ENCODE measurements around the gene ATG4D.

ATG4D gene

DNA sequence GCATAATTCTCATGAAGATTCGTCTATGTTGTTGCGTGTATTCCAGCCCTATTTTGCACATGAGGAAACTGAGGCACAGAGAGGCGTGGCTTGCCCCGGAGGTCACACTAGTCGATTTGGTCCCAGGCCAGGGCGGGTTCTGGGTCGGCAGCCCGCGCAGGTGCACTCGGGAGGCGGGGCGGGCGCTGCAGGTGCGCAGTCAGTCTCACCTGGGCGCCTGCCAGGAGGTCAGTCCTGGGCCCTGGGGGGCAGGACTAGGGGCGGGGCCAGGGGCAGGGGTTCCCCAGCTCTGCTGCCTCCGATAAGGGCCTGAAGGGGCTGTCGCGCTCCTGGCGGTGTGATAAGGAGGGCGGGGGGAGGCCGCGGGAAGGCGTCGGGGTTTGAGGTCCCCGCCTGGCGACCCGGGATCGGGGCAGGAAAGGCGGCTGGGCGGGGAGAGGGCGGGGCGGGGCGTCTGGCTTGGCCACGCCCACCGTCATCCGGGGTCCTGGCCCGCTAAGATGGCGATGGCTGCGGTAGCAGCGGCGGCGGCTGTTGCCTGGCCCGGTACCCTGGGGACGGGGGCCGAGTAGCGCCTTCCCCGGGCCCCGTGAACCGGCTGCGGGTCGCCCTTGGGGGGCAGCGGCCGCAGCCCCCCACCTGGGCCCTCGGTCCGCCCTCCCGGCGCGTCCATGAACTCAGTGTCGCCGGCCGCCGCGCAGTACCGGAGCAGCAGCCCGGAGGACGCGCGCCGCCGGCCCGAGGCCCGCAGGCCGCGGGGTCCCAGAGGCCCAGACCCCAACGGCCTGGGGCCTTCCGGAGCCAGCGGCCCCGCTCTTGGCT is at the start of gene ATG4D:
Gene ATG4D, plus strand, starts transcription at position 485 of the 822 bp plus-strand sequence. Its CDS starts 187 bp downstream, at position 672.
- DNase-seq = peak; percentile 90

GRCh38 chr19:10497371-10497770 is 46.3 kb upstream of the ATG4D start:
- no peak for DNase-seq

DNA sequence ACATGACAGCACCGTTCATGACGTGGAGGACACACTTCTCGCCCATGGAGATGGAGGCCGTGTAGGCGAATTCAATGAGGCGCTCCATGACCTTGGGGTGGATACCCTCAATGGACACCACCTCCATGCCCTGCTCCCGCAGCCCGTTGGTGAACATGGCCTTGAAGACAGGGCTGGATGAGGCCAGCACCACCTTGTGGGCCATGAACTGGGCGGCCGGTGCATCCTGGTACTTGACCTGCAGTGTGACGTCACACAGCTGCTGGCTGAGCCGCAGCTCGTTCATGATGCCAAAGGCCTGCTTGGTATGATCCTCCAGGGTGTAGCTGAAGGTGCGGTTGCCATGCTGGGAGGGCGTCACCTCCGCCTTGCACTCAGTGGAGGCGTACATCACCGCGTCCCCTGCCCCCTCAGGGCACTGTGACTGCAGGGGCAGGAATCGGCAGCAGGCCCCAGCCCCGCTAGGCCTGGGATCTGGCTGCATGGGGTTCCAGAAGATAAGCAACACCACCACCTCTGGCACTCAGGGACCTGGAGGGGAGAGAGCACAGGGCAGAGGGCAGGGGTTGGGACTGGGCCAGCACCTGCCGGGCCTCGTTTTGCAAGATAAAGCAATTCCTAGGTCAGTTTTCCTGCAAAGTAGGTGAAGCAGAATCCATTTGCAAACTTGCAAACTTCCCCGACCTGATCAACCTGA is 44.0 kb upstream of the ATG4D start:
- no peak for DNase-seq

DNA sequence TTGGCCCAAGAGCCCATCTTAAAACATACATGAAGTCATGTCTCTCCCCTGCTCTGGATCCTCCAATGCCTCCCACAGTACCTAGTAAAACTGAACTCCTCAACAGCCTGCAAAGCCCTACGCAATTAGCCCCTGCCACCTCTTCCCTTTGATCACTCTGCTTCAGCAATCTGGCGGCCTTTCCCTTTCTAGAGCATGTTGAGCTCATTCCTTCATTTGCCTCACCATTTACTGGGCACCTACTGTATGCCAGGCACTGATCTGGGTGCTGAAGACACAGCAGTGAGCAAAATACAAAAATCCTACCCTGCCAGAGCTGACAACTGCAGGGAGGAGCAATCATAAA is 43.5 kb upstream of the ATG4D start:
- DNase-seq = no peak

- peak; percentile 79 for DNase-seq
Observed at GRCh38 chr19:10501971-10502523, 41.7 kb upstream of the ATG4D start.

DNA sequence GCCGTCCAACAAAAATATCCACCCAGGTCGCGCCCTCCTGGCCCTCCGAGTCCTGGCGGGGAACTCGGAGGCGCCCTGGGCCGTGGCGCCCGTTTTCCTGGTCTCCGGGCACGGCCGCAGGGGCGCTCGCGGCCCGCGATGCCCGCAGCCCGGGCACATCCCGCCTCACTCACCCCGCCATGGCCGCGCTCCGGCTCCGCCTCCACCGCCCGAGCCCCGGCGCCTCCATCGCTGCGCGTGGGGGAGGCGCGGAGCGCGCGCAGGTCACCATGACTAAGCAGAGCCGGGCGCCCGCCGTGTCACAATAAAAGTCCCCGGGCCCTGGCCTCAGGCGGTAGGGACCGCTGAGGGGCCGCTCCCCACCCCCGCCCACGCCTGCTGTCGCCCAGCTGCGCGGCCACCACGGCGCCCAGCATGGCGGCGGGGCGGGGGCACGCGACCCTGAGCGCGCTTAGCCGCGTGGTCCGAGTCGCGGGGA is 41.1 kb upstream of the ATG4D start:
- peak; percentile 96 for DNase-seq

- peak; percentile 64 for DNase-seq
Observed at GRCh38 chr19:10503002-10503789, 40.5 kb upstream of the ATG4D start, which contains the start of gene KEAP1. TSS of gene KEAP1 (minus strand) at chr19:10503356. CDS start at chr19:10500033, 3,323 bp downstream.

DNA sequence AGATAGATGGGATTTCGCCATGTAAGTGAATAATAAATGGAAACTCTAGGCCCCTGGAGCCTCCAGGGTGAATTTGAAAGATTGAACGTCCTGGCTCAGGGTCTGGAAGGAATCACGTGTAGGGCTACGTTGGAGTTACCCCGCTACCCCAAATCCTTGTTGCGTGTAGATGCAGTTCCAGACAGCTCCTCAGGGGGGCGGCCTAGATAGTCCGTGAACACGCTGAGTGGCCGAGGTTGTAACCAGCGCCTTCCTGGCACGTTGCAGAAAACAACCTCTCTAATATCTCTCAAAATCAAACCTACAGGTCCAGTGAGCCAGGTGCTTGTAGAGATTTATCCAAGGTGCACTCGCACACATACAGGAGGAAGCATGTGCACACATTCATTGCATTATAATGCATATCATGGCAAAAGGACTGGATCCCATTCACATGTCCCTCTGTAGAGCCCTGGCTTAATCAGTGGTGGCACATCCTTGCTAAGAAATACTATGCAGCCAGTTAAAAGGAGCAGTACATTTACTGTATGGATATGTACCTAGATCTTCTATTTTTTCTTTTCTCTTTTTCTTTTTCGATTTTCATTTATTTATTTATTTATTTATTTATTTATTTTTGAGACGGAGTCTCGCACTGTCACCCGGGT is 38.0 kb upstream of the ATG4D start:
- peak; percentile 70 for DNase-seq

GRCh38 chr19:10508036-10508435 is 35.7 kb upstream of the ATG4D start:
- DNase-seq = no peak

- DNase-seq = no peak
Observed at GRCh38 chr19:10508707-10509106, 35.0 kb upstream of the ATG4D start.

DNA sequence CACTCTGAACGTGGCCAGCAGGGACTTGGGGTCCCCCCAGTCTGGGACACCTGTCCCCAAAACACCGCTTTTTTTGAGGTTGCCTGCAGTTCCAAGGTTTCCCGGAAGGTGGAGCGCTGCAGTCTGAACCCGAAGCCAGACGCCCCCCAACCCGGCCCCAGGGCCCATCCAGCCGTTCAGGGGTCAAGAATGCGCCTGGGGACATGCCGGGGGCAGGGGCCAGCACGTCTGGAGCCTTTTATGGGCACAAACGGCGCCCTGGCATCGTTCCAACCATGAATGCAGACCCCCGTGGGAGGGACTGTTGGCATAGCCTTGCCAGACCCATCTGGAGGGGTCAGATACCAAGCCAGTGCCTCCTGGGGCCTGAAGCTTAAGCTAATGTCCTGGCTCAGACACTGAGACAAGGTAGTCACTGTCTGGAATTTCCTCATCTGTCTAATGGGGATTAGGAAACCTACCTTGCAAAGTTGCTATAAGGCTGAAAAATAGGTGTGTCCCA is 33.4 kb upstream of the ATG4D start:
- DNase-seq = peak; percentile 40

DNA sequence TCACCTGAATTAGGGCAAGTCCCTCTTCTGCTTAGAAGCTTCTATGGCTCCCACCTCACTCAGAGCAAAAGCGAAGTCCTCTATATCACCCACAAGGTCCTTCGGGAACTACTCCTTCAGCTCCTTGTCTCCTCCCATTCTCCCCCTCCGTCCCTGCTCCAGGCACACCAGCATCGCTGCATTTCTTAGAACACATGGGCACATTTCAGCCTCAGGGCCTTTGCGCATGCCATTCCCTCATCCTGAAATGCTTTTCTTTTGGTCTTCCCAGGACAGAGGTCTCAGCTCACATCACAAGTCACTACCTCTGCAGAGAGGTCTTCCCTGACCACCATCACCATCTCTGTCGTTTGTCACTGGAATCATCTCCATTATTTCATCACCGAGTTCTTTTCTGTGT is 30.5 kb upstream of the ATG4D start:
- DNase-seq = no peak

GRCh38 chr19:10514211-10515145 is 29.2 kb upstream of the ATG4D start:
- no peak for DNase-seq

DNA sequence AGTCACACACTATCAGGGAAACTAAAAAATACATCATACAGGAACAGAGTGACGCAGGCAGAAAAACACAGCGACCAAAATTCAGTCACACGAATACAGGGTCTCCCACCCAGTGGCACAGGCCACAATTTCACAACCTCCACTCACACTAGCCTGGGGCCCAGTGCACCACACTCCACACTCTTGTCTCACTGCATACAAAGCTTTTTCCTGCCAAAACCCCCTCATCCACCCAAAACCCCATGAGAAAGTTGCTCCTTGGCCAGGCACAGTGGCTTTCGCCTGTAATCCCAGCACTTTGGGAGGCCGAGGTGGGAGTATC is 27.7 kb upstream of the ATG4D start:
- DNase-seq = no peak

GRCh38 chr19:10516671-10517286 is 26.9 kb upstream of the ATG4D start:
- DNase-seq = no peak

- DNase-seq = no peak
Observed at GRCh38 chr19:10517361-10517759, 26.3 kb upstream of the ATG4D start, which contains the start of gene S1PR5. TSS of gene S1PR5 (minus strand) at chr19:10517447. CDS start at chr19:10515011, 2,436 bp downstream.

DNA sequence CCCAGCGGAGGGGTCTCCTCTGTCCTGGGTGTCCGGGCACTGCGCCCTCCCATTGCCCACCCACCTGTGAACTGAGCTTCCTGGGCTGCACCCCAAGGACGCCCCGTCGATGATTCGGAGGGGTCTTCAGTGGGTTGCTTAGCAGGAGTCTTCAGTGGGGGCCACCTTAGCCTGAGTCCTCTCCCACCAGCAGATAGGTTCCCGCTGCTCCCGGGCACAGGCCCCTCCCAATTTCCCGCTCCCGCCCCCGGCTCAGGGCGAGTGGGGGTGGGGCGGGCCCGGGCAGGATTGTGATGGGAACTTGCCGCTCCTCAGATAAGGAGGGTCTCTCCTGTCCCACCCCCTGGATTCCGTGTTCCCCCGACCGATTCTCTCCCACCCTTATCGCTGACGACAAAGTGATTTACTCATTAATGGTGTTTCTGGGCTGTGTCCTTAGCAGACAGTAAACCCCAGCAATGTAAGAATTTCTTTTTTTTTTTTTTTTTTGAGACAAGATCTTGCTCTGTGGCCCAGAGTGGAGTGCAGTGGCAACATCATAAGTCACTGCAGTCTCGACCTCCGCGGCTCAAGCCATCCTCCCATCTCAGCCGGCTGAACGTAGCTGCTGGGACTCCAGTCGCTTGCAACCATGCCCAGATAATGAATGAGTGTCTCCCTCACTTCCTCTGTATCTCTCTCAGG is 25.8 kb upstream of the ATG4D start:
- DNase-seq = no peak

DNA sequence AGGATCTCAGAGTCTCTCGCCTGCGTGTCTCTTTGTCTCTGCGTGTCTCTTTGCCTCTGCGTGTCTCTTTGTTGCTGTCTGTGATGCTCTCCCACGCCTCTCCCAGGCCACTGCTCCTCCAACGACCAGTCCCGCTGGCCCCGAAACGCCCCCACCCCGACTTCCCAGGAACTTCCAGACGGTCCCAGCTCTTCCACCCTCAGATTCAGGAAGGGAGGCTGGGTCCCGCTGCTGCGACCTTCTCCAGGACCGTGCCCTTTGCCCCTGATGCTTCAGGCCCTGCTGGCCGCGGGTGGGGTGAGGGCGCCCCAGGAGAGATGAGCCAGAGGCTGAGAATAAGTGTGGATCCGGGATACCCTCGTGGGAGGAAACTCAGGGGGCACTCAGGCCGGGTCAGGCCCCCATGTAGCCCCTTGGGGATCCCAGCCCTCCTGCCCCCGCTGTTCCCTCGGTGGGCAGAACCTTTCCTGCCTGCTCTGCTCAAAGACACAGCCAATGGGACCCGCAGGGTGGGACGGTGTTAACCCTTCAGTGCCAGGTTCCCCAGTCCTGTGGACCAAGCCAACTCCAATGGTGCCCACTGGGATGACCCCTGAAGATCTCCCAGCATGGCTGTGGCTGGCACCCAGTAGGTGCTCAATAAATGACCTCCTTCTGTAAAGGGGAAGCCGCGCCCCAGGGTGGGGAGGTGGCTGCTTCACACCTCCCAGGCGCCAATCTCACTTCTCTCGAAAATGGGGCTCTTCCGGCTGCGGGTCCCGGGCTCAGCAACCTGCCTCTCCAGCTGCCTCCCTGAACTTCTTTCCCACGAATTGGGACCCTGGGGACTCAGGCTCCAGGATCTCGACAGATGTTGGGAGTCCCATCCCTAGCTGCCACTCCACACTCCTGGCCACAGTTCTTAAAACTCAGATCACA is 25.0 kb upstream of the ATG4D start:
- DNase-seq = no peak

GRCh38 chr19:10519421-10519820 is 24.3 kb upstream of the ATG4D start:
- no peak for DNase-seq

Measured in femur (tissue), 1 donor.